Measurements from ENCODE around the gene NDUFB4. TPM values are rescaled to one million over a fixed set of nuclear protein-coding genes. Genes with fewer than 3 reads are reported as not detected.

The NDUFB4 gene
- total and polyA plus RNA-seq, 4 donors, result 28.4 to 269 (median 76.9) TPM

DNA sequence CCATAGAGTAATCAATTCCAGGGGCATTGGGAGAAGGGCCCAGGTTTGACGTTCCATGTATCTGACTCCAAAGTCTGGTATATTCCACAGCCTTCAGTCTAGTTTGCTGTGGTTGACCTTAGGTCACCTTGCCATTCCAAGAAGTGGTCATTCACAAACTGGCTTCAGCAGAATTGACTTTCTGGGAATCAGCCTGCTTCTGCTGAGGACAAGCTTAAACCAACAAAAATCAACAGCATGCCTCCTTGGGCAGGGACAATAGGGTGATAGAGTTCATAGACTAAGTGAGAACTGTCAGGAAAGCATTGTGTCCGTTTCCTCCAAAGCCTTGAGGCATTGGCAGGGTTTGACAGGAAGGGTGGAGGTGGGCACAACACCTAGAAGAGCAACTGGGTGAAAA, 24.1 kb upstream of the NDUFB4 start:
- H3K36me3 ChIP-seq (ENCODE audit: control insufficient read depth in 4 of 4, insufficient read depth in 3 of 4, low read depth in 1 of 4, low read length in 3 of 4), result no peaks in the 10 kb centered on the region
- H3K27me3 ChIP-seq (ENCODE audit: control insufficient read depth in 4 of 4, insufficient read depth in 4 of 4, low read length in 3 of 4), result no peaks in the 10 kb centered on the region
- DNase-seq (ENCODE audit: low spot score), result no peak
- WGBS, result 55% methylated on average over 2 of the region's 2 CpGs
- H3K4me3 ChIP-seq (ENCODE audit: low read depth in 1 of 3, low read length in 3 of 3), result no peak overlapping the region
- H3K9ac ChIP-seq (ENCODE audit: low read depth in 1 of 2, low read length in 2 of 2), result no peak overlapping the region
- no peaks in the 10 kb centered on the region for H3K9me3 ChIP-seq (ENCODE audit: control insufficient read depth in 4 of 4, low read length in 3 of 4)
- H3K4me1 ChIP-seq (ENCODE audit: control insufficient read depth in 4 of 4, insufficient read depth in 4 of 4, low read length in 3 of 4), result peaks cover 0 to 10% (median 1%) of the 10 kb centered on the region in 4 donors
- no peak overlapping the region for H3K27ac ChIP-seq (ENCODE audit: low read depth in 1 of 2, low read length in 2 of 2)
- no peak for TF ChIP-seq YY1 (IDR thresholded peaks at IDR 0.05)

DNA sequence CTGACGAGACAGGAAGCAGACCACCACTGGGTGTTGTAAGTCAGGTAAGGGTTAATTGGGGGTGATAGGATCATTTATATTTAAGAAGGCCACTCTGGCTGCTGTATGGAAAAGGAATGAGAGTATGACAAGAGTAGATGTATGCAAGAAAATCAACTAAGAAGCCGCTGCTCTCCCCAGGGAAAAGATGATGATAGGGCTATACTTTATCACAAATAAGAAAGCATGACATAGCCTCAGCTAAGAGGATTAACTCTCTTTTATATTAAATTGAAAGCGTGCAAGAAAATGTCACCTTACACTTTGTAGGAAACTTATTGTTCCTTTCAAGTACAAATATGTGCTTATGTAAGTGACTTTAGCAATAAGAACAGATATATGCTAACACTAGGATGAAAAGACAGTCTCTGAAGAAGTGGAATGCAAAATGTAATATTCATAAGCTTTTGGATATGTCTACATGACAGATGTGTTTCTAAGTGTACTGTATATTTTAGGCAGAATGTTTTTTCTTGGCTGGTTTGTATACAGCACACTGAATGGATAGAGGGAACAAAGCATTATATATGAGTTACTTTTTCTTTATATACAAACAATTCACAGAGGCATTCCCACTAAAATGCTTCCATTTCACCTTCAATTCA, 8.7 kb upstream of the NDUFB4 start:
- Histone ChIP-seq H3K4me1 (ENCODE audit: control insufficient read depth in 4 of 4, insufficient read depth in 4 of 4, low read length in 3 of 4) (no peaks in the 10 kb centered on the region), H3K9me3 (ENCODE audit: control insufficient read depth in 4 of 4, low read length in 3 of 4) (no peaks in the 10 kb centered on the region), H3K4me3 (ENCODE audit: low read depth in 1 of 3, low read length in 3 of 3) (no peak overlapping the region), H3K27ac (ENCODE audit: low read depth in 1 of 2, low read length in 2 of 2) (no peak overlapping the region), H3K36me3 (ENCODE audit: control insufficient read depth in 4 of 4, insufficient read depth in 3 of 4, low read depth in 1 of 4, low read length in 3 of 4) (no peaks in the 10 kb centered on the region), H3K9ac (ENCODE audit: low read depth in 1 of 2, low read length in 2 of 2) (no peak overlapping the region), H3K27me3 (ENCODE audit: control insufficient read depth in 4 of 4, insufficient read depth in 4 of 4, low read length in 3 of 4) (no peaks in the 10 kb centered on the region)
- no peak for DNase-seq (ENCODE audit: low spot score)
- TF ChIP-seq, protein P1, sequence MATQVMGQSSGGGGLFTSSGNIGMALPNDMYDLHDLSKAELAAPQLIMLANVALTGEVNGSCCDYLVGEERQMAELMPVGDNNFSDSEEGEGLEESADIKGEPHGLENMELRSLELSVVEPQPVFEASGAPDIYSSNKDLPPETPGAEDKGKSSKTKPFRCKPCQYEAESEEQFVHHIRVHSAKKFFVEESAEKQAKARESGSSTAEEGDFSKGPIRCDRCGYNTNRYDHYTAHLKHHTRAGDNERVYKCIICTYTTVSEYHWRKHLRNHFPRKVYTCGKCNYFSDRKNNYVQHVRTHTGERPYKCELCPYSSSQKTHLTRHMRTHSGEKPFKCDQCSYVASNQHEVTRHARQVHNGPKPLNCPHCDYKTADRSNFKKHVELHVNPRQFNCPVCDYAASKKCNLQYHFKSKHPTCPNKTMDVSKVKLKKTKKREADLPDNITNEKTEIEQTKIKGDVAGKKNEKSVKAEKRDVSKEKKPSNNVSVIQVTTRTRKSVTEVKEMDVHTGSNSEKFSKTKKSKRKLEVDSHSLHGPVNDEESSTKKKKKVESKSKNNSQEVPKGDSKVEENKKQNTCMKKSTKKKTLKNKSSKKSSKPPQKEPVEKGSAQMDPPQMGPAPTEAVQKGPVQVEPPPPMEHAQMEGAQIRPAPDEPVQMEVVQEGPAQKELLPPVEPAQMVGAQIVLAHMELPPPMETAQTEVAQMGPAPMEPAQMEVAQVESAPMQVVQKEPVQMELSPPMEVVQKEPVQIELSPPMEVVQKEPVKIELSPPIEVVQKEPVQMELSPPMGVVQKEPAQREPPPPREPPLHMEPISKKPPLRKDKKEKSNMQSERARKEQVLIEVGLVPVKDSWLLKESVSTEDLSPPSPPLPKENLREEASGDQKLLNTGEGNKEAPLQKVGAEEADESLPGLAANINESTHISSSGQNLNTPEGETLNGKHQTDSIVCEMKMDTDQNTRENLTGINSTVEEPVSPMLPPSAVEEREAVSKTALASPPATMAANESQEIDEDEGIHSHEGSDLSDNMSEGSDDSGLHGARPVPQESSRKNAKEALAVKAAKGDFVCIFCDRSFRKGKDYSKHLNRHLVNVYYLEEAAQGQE (IDR thresholded peaks at IDR 0.05), result no peak
- TF ChIP-seq, protein P2, sequence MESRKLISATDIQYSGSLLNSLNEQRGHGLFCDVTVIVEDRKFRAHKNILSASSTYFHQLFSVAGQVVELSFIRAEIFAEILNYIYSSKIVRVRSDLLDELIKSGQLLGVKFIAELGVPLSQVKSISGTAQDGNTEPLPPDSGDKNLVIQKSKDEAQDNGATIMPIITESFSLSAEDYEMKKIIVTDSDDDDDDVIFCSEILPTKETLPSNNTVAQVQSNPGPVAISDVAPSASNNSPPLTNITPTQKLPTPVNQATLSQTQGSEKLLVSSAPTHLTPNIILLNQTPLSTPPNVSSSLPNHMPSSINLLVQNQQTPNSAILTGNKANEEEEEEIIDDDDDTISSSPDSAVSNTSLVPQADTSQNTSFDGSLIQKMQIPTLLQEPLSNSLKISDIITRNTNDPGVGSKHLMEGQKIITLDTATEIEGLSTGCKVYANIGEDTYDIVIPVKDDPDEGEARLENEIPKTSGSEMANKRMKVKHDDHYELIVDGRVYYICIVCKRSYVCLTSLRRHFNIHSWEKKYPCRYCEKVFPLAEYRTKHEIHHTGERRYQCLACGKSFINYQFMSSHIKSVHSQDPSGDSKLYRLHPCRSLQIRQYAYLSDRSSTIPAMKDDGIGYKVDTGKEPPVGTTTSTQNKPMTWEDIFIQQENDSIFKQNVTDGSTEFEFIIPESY (IDR thresholded peaks at IDR 0.05), result no peak
- TF ChIP-seq SP1 (IDR thresholded peaks at IDR 0.05) (no peak), NR2F2 (IDR thresholded peaks at IDR 0.05) (no peak), JUND (IDR thresholded peaks at IDR 0.05) (no peak), RAD21 (IDR thresholded peaks at IDR 0.05) (no peak), GABPA (IDR thresholded peaks at IDR 0.05 in 1 of 2, conservative IDR thresholded peaks at IDR 0.05 in 1 of 2) (no peak), EGR1 (IDR thresholded peaks at IDR 0.05; ENCODE audit: low read depth in 2 of 2) (no peak), FOXA1 (IDR thresholded peaks at IDR 0.05) (no peak)
- TF ChIP-seq, protein P3, sequence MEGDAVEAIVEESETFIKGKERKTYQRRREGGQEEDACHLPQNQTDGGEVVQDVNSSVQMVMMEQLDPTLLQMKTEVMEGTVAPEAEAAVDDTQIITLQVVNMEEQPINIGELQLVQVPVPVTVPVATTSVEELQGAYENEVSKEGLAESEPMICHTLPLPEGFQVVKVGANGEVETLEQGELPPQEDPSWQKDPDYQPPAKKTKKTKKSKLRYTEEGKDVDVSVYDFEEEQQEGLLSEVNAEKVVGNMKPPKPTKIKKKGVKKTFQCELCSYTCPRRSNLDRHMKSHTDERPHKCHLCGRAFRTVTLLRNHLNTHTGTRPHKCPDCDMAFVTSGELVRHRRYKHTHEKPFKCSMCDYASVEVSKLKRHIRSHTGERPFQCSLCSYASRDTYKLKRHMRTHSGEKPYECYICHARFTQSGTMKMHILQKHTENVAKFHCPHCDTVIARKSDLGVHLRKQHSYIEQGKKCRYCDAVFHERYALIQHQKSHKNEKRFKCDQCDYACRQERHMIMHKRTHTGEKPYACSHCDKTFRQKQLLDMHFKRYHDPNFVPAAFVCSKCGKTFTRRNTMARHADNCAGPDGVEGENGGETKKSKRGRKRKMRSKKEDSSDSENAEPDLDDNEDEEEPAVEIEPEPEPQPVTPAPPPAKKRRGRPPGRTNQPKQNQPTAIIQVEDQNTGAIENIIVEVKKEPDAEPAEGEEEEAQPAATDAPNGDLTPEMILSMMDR (IDR thresholded peaks at IDR 0.05; ENCODE audit: low read depth, low read length, missing input control), result no peak
- TF ChIP-seq, protein P4, sequence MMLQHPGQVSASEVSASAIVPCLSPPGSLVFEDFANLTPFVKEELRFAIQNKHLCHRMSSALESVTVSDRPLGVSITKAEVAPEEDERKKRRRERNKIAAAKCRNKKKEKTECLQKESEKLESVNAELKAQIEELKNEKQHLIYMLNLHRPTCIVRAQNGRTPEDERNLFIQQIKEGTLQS (IDR thresholded peaks at IDR 0.05), result no peak
- TF ChIP-seq, protein P5, sequence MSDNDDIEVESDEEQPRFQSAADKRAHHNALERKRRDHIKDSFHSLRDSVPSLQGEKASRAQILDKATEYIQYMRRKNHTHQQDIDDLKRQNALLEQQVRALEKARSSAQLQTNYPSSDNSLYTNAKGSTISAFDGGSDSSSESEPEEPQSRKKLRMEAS (IDR thresholded peaks at IDR 0.05), result no peak
- WGBS, result 93% methylated on average over 3 of the region's 3 CpGs

All from liver (tissue), 9 donors.